GM08714 (cell line): ENCODE data around the gene CDH23.

Experiments used
- H3K4me3 ChIP-seq: fragments of 200-500 bp; sonication (Bioruptor generic); 2 replicates; pipeline ENCODE4 v1.5.1; 2014; ENCODE audit warnings: mild to moderate bottlenecking, low read length, inconsistent platforms
- ZNF274 ChIP-seq: IDR thresholded peaks from 2 replicates; pipeline ENCODE4 v1.6.1; 2012; ENCODE audit warnings: mild to moderate bottlenecking, low read depth, low read length

The CDH23 gene

GRCh38 chr10:71545001-71545400 is 148.3 kb downstream of the CDH23 start:
- H3K4me3 ChIP-seq = no peak overlapping the region
- no peak for TF ChIP-seq ZNF274

GRCh38 chr10:71546220-71546619 is 149.5 kb downstream of the CDH23 start:
- H3K4me3 ChIP-seq = no peak overlapping the region
- no peak for TF ChIP-seq ZNF274

- no peak overlapping the region for H3K4me3 ChIP-seq
- no peak for TF ChIP-seq ZNF274
Measured at GRCh38 chr10:71547312-71547711, 150.6 kb downstream of the CDH23 start.

- TF ChIP-seq ZNF274 = no peak
- no peak overlapping the region for H3K4me3 ChIP-seq
Measured at GRCh38 chr10:71547876-71548846, 151.4 kb downstream of the CDH23 start.

DNA sequence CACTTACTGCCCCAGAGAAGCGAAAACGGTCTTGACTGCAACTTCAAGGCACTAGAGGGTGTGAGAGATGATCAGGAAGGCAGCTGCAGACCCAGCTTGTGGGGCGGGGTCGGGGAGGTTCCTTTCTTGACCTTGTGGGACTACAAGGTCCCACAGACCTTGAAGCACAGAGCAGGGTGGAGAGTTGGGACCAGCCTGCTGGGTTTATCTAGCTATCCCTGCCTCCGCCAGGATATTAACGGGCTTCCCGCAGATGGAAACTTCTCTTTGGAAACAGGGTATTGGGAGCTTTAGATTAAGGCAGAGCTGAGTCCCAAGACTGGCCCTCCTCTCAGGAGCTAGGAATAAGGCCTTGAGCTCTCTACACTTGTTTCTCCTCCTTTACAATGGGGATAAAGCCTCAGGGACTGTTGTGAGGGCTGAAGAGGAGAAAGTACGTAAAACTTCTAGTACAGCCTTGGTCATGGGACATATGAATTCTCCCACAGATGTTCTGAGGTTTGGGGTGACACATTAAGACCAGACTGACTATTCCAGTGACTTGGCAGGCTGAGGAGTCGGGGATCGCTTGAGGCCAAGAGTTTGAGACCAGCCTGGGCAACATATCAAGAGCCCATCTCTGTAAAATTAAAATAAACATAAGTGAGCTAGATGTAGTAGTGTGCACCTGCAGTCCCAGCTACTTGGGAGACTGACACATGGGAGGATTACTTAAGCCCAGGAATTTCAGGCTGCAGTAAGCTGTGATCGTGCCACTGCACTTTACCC is 153.2 kb downstream of the CDH23 start:
- no peak for TF ChIP-seq ZNF274
- H3K4me3 ChIP-seq = no peak overlapping the region

- TF ChIP-seq ZNF274 = no peak
- no peak overlapping the region for H3K4me3 ChIP-seq
Measured at GRCh38 chr10:71550628-71551027, 153.9 kb downstream of the CDH23 start.

GRCh38 chr10:71551970-71552369 is 155.2 kb downstream of the CDH23 start:
- no peak for TF ChIP-seq ZNF274

DNA sequence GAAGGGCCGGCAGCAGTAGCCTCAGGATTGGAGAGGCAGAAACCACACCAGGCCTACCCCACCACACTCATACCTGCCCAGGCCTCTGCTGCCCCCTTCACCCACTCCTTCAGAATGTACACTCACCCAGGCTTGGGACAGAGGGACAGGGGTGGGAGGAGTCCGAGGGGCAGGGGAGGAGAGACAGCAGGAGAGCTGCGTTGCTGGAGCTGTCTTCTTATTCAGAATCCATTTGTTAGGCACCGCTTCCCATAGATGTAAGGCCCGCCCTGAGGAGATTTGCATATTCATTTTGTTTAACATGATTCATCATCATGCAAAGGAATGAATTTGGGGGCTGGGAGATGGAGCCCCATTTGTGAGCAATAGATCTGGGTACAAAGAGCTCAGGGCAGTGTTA is 156.7 kb downstream of the CDH23 start:
- no peak for TF ChIP-seq ZNF274
- H3K4me3 ChIP-seq = no peak overlapping the region

More at GRCh38 chr10:71551970-71552369, 155.2 kb downstream of the CDH23 start:
- H3K4me3 ChIP-seq = no peak overlapping the region

DNA sequence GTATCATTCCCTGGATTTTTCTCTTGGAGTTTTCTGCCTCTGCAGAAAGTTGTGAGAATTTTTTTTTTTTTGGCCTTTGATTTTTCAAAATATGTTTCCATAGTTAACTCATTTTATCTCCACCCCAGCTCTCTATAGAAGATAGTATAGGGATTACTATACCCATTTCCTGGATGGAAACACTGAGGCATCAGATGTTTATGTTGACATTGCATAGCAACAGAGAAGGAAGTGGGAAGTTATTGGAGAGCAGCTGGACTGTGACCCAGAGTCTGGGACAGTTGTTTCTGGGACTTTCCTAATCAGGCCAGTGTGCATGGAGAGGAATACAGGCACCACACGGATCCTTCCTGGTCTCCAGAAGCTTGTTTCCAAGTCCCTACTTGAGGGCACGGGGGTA is 158.0 kb downstream of the CDH23 start:
- no peak for TF ChIP-seq ZNF274
- no peak overlapping the region for H3K4me3 ChIP-seq

DNA sequence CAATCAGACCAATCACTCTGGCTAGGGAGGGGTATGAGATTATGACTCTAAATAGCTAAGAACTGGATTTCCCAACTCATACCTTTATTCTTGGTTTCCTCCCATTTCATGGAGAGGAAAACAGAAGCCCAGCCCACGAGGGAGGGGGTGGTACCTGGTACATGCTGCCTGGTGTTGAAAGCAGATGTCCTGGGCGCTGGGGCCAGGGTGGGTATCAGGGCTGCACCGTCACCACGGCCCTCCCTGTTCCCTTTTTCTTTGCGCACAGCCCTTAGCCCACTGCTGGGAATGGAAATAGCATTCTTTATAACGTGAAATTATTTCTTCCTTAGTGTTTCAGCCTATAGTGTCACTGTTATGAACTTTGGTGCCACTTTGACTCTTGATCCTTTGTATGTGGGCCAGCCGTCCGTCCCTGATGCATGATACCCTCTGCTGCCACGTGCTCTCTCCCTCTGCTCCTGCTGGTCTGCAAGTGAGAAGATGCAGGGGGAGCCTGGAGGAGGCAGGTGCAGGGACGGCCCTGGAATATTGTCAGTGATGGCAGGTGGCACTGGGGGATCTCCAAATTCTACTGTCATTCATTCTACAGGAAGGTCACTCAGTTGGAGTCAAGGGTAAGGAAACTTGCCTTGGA is 158.5 kb downstream of the CDH23 start:
- no peak for TF ChIP-seq ZNF274
- no peak overlapping the region for H3K4me3 ChIP-seq

GRCh38 chr10:71555724-71556119 is 159.0 kb downstream of the CDH23 start:
- no peak overlapping the region for H3K4me3 ChIP-seq
- no peak for TF ChIP-seq ZNF274

DNA sequence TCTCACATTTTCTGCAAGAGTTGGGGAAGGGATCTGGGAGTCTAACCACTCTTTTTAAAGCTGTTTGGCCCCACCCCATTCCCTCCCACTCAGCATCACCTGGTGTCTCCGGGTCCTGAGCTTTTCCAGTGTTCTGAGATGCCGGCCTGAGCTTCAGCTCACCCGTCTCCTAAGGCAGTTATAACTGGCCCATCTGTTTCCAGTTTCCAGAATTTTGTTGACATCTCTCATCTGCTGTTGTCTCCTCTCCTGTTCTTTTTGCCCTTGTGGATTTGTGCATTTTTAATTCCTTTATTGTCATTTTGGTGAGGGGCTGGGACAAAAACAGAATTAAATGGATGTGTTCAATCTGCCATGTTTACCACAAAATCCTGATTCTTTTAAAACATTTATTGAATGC is 162.3 kb downstream of the CDH23 start:
- no peak overlapping the region for H3K4me3 ChIP-seq
- TF ChIP-seq ZNF274 = no peak

DNA sequence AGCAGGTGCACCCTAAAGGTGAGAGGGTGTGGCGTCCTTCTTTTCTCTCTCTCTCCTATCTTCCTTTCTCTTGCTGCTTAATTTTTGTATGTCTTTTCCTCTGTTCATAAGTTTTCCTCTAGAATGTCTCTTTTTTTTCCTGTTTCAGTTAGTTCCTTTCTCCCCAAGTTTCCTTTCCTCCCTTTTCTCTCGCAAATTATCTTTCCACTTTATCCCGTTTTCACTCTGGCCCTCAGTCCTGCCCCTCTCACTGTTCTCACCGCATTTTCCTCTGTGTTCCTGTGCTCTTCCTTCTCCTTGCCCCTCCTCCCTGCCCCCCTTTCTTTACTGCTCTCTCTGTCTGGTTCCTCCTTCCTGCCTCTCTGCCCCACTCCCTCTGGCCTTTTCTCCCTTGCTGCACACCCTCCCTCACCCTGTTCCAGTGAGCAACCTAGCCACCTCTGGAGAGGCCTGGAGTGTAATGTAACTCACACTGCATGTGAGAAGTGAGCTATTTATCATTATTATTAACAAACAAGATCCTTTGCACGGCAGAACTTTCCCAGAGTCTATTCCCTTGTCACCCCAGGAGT is 164.4 kb downstream of the CDH23 start:
- H3K4me3 ChIP-seq = no peak overlapping the region
- no peak for TF ChIP-seq ZNF274

GRCh38 chr10:71562181-71562580 is 165.5 kb downstream of the CDH23 start:
- no peak for TF ChIP-seq ZNF274
- H3K4me3 ChIP-seq = no peak overlapping the region
